NB4 (cell line): Measurements from ENCODE around the gene RPTN.

ENCODE experiments used
- CTCF ChIP-seq: IDR thresholded peaks from one replicate; pipeline ENCODE4 v1.5.1; 2012; ENCODE audit warnings: low read depth, low read length
- MAX ChIP-seq: IDR thresholded peaks from 2 replicates; pipeline ENCODE4 v1.6.1; 2011; ENCODE audit warnings: low read depth, low read length
- MYC ChIP-seq: IDR thresholded peaks from 2 replicates; pipeline ENCODE4 v1.6.1; 2011; ENCODE audit warnings: low read depth, low read length
- POLR2A ChIP-seq: IDR thresholded peaks from 2 replicates; pipeline ENCODE4 v1.6.1; 2011; ENCODE audit warnings: mild to moderate bottlenecking; ENCODE audit not compliant: insufficient read length; ENCODE audit errors: extremely low read depth

GRCh38 chr1:152179566-152179965 is 20.5 kb upstream of the RPTN start:
- TF ChIP-seq CTCF (no peak), POLR2A (no peak), MYC (no peak), MAX (no peak)
